ENCODE results near the gene ZBED1.
"Not testable (repeated sequence)": the region's sequence is repeated elsewhere in the genome, so short reads cannot be mapped to it uniquely, and the experiment has no call there.

ZBED1 gene

DNA sequence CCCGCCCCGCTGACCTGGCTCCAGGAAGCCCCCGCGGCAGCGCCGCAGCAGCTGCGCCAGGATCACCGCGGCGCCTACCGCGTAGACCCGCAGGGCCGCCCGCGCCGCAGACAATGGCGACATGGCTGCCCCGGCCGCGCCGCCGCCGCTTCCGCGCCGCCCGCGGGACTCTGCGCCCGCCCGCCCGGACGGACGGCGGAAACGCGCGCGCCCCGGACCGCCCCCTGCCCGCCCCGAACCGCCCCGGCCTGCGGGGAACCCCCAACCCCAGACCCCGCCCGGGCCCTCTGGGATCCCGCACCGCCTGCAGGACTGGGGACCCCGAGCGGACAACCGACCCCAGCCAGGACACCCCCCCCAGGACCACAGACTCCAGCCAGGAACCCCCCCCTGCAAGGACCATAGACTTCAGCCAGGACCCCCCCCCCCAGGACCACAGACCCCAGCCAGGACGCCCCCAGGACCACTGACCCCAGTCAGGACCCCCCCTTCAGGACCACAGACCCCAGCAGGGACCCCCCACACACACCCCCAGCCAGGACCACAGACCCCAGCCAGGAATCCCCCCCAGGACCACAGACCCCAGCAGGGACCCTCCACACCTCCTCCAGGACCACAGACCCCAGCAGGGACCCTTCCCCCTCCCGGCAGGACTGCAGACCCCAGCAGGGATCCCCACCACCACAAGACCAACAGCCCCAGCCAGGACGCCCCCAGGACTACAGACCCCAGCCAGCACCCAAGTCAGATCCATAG is at the start of gene ZBED1, which contains the start of gene DHRSX:
Gene ZBED1, minus strand, starts transcription at position 174 of the 756 bp plus-strand sequence. CDS start 10,257 bp downstream, outside the sequence.
Gene DHRSX, minus strand, starts transcription at position 174 of the 756 bp plus-strand sequence. Its CDS starts 51 bp downstream, at position 123.
- DNase-seq (ENCODE audit: low read depth, low spot score): no peak

- DNase-seq (ENCODE audit: low read depth, low spot score): no peak
These were observed 49.1 kb upstream of the ZBED1 start for GRCh38 chrX:2549876-2550275.

- no peak for DNase-seq (ENCODE audit: low read depth, low spot score)
These were observed 48.1 kb upstream of the ZBED1 start for GRCh38 chrX:2548711-2549423.

GRCh38 chrX:2547736-2548135 is 47.0 kb upstream of the ZBED1 start:
- DNase-seq (ENCODE audit: low read depth, low spot score): no peak

GRCh38 chrX:2546496-2546895 is 45.7 kb upstream of the ZBED1 start:
- DNase-seq (ENCODE audit: low read depth, low spot score): no peak

DNA sequence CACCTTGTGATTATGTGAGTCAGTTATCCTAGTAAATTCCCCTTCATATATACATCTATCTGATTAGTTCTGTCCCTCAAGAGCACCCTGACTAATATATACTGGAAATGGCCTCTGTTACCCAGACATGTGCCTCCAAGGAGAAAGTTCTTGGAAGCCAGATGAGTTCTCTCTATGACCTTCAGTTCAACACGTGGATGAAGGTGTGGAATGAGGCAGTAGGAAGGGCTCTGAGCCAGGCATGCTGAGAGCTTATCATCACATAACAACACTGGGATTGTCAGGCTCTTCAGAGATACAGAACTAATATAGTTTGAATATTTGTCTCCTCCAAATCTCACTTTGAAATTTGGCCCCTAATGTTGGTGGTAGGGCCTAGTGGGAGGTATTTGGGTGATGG is 44.4 kb upstream of the ZBED1 start:
- DNase-seq (ENCODE audit: low read depth, low spot score): no peak

DNA sequence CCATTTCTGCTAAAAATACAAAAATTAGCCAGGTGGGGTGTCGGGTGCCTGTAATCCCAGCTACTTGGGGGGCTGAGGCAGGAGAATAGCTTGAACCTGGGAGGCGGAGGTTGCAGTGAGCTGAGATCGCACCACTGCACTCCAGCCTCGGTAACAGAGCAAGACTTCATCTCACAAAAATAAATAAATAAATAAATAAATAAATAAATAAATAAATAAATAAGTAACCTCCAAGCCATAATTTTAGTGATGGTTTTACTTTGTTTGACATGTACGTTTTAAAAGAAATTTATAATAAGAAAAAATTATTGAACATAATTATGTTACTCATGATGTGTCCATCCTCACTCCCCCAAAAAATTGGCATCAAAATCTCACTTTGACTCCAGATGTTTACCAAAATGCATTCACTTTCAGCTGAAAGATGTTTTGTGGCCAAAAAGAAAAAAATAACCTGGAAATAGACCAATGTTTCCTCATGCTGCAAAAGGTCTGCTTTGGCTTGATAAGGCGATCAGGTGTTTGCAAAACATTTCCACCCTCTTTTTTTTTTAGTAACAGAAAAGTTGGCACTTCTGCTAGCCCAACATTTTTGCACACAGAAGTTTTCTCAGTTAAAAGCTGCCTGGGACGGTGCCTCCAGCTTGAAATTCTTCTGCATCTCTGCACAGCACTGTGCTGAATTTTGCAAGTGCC is 42.2 kb upstream of the ZBED1 start:
- no peak for DNase-seq (ENCODE audit: low read depth, low spot score)

DNA sequence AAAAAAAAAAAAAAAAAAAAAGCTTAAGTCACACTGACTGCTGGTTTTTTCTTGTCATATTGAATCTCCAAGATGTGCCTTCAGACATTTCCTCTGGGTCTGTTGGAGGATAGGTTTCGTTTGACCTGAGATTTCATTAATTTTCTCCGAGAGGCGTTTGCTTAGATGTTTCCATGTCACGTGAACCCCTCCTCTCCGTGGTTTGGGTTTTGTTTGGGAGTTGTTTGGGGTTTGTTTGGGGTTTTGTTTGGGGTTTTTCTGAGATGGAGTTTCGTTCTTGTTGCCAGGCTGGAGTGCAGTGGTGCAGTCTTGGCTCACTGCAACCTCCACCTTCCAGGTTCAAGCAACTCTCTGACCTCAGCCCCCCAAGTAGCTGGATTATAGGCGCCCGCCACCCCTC is 40.8 kb upstream of the ZBED1 start:
- DNase-seq (ENCODE audit: low read depth, low spot score): no peak

DNA sequence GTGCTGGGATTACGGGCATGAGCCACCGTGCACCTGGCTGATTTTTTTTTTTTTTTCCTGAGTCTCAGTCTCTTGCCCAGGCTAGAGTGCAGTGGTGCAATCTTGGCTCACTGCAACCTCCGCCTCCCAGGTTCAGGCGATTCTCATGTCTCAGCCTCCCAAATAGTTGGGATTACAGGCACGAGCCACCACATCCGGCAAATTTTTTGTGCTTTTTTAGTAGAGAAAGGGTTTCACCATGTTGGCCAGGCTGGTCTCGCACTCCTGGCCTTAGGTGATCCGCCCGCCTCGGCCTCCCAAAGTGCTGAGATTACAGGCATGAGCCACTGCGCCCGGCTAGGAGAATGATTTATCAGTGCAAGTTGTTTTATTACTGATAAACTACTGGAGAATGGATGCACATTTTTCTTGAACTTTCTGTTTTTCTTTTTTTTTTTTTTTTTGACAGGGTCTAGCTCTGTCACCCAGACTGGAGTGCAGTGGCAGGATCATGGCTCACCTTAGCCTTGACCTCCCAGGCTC is 39.7 kb upstream of the ZBED1 start:
- no peak for DNase-seq (ENCODE audit: low read depth, low spot score)

- DNase-seq (ENCODE audit: low read depth, low spot score): no peak
These were observed 38.8 kb upstream of the ZBED1 start for GRCh38 chrX:2539586-2539985.

GRCh38 chrX:2538031-2538757 is 37.4 kb upstream of the ZBED1 start:
- no peak for DNase-seq (ENCODE audit: low read depth, low spot score)

DNA sequence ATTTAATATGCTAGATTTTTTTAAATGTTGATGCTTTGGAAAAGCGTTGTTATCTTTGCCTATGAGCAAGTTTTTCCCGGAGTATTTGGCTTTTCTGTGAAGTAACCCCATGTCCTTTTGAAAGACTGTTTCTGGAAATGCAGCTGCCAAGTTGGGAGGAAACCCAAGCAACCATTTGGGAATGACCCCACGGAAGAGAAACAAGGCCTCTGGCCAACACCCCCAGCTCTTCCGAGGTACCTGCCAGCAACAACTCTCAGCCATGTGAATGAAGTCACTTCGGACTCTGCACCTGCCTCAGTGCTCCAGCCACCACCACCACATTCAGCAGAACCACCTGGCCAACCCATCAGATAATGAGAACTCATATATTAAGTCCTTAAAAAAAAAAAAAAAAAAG is 36.2 kb upstream of the ZBED1 start:
- no peak for DNase-seq (ENCODE audit: low read depth, low spot score)

GRCh38 chrX:2536141-2536540 is 35.4 kb upstream of the ZBED1 start:
- DNase-seq (ENCODE audit: low read depth, low spot score): no peak

GRCh38 chrX:2534261-2535021 is 33.7 kb upstream of the ZBED1 start:
- not testable (repeated sequence) for DNase-seq (ENCODE audit: low read depth, low spot score)

- no peak for DNase-seq (ENCODE audit: low read depth, low spot score)
These were observed 32.6 kb upstream of the ZBED1 start for GRCh38 chrX:2533424-2533823.

DNA sequence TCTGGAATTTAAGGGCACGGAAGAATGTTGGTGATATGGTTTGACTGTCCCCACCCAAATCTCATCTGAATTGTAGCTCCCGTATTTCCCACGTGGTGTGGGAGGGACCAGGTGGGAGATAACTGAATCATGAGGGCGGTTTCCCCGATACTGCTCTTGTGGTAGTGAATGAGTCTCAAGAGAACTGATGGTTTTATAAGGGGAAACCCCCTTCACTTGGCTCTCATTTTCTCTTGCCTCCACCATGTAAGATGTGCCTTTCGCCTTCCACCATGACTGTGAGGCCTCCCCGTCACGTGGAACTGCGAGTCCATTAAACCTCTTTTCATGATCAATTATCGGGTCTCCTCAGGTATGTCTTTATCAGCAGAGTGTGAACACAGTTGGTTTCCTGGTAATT is 25.6 kb upstream of the ZBED1 start:
- no peak for DNase-seq (ENCODE audit: low read depth, low spot score)

DNA sequence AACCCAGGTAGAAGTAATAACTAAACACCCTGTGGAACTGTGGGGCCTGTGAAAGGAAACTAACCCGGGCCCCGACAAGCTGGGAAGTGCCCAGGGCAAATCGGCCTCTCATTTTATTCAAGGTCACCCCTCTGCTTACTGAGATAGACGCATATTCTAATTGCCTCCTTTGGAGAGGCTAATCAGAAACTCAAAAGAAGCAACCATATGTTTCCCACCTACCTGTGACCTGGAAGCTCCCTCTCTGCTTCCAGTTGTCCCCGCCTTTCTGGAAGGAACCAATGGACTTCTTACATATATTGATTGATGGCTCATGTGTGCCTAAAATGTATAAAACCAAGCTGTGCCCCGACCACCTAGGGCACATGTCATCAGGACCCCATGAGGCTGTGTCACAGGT is 23.1 kb upstream of the ZBED1 start:
- DNase-seq (ENCODE audit: low read depth, low spot score): no peak

GRCh38 chrX:2521927-2522386 is 21.2 kb upstream of the ZBED1 start:
- DNase-seq (ENCODE audit: low read depth, low spot score): no peak

- DNase-seq (ENCODE audit: low read depth, low spot score): no peak
These were observed 20.5 kb upstream of the ZBED1 start for GRCh38 chrX:2521092-2521926.

DNA sequence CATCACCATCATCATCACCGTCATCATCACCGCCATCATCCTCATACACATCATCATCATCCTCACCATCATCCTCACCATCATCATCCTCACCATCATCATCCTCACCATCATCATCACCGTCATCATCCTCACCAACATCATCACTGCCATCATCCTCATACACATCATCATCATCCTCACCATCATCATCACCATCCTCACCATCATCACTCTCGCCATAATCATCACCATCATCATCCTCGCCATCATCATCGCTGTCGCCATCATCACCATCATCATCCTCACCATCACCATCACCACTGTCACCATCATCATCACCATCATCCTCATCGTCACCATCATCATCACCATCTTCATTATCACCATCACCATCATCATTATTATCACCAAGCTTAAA is 19.8 kb upstream of the ZBED1 start:
- no peak for DNase-seq (ENCODE audit: low read depth, low spot score)

Measured in brain pericyte (primary cell).